Central memory CD8-positive, alpha-beta T cell (primary cell): Measurements from ENCODE around the gene POP5.

Source experiments
- ATAC-seq: fragments of 150-1000 bp; cut with Tn5 transposase; replicated peaks from 2 replicates; pipeline ENCODE4 v1.10.0; 2022; ENCODE audit warnings: mild to moderate bottlenecking, moderate FRiP score, moderate number of reproducible peaks; ENCODE audit not compliant: poor library complexity, severe bottlenecking; ENCODE audit errors: extremely low read depth
- DNase-seq, 2 donors: peaks; one replicate each; pipeline ENCODE4 v3.0.0; 2021; ENCODE audit warnings: low spot score in 2 of 2
- H3K27ac Mint-ChIP-seq: one replicate; pipeline ENCODE4 v1.8.0; 2022; ENCODE audit warnings: low read depth, mild to moderate bottlenecking, moderate library complexity, mixed read lengths
- H3K27me3 Mint-ChIP-seq: one replicate; pipeline ENCODE4 v1.8.0; 2022; ENCODE audit warnings: mixed read lengths
- H3K36me3 Mint-ChIP-seq: one replicate; pipeline ENCODE4 v1.8.0; 2022; ENCODE audit warnings: mild to moderate bottlenecking, moderate library complexity, mixed read lengths; ENCODE audit not compliant: insufficient read depth
- H3K4me1 Mint-ChIP-seq: one replicate; pipeline ENCODE4 v1.8.0; 2022; ENCODE audit warnings: mixed read lengths
- H3K4me3 Mint-ChIP-seq: one replicate; pipeline ENCODE4 v1.8.0; 2022; ENCODE audit warnings: mild to moderate bottlenecking, moderate library complexity, mixed read lengths
- H3K9me3 Mint-ChIP-seq: one replicate; pipeline ENCODE4 v1.8.0; 2022; ENCODE audit warnings: mixed read lengths

The POP5 gene

DNA sequence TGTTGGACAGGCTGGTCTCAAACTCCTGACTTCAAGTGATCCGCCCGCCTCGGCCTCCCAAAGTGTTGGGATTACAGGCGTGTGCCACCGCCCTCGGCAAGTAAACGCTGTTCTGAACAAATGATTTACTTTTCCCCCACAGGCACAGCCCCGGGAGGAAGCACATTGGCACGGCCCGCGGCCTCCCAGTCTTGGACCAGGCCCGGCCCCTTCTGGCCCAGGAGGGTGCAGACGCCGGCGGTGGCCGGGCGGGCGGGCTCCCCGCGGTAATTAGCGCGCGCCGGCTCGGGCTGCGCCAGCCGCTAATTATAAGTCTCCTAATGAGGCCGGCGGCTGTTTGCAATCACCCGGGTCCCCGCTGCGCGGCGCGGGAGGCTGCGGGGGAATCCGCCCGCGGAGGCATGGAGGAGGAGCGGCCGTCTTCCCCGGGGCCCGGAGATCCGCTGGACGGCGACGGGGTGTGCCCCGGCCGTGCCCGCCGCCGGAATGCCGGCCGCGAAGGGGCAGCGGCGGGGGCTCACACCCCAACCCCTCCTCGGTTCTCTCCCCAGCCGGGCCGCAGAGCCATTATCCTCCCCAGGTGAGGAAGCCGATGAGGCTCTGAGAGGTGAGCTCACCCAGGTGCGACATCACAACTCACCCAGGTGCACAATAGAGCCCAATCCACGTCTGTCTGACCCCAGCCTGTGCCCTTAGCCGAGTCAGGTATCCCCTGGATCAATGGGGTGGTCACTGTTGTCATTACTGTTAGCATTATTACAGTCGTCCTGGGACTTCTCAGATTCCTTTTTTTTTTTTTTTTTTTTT, 3.3 kb upstream of the POP5 start:
- H3K4me3 Mint-ChIP-seq, result peak overlapping the region; percentile 71
- peak; percentile 34 for ATAC-seq
- no peaks in the 10 kb centered on the region for H3K9me3 Mint-ChIP-seq
- DNase-seq, result peak; percentile 29 to 42
- H3K36me3 Mint-ChIP-seq, result peaks cover 19% of the 10 kb centered on the region
- H3K27me3 Mint-ChIP-seq, result no peaks in the 10 kb centered on the region
- no peak overlapping the region for H3K27ac Mint-ChIP-seq
- H3K4me1 Mint-ChIP-seq, result peaks cover 29% of the 10 kb centered on the region

DNA sequence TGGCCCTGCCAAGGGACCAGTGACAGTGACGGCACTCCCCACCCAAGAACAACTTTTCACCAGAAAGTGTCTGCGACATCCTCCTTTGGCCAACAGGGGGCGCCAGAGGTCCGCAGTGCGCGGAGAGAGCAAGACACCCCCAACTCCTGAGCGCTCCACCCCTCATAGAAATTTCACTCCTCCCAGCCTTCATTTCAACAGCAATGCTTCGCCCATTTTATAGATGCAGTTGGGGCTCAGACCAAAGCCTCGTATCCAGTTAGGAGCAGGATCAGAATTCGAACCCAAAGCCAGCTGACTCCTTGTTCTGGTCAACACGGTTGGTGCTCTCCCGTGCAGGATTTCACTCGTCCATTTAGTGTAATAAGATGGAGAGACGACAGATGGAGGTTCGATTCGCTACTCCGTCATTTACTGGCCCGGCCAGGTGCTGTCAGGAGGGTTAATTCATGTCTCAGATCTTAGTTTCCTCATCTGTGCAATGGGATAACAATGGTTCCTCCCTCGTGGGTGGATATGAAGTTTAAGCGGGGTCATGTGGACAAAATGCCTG, 2.4 kb upstream of the POP5 start:
- Mint-ChIP-seq H3K4me1 (peaks cover 29% of the 10 kb centered on the region), H3K4me3 (peak overlapping the region; percentile 71), H3K27me3 (no peaks in the 10 kb centered on the region), H3K27ac (peak overlapping the region; percentile 65), H3K9me3 (no peaks in the 10 kb centered on the region), H3K36me3 (peaks cover 24% of the 10 kb centered on the region)
- ATAC-seq (no peak), DNase-seq (peak; percentile 64 to 81)

- Mint-ChIP-seq H3K36me3 (peaks cover 35% of the 10 kb centered on the region), H3K4me3 (peak overlapping the region; percentile 99), H3K27ac (peak overlapping the region; percentile 79), H3K27me3 (no peaks in the 10 kb centered on the region), H3K9me3 (no peaks in the 10 kb centered on the region), H3K4me1 (peaks cover 29% of the 10 kb centered on the region)
- ATAC-seq, result no peak
- DNase-seq, result no peak
Observed at GRCh38 chr12:120581998-120582397, 796 bp upstream of the POP5 start.

DNA sequence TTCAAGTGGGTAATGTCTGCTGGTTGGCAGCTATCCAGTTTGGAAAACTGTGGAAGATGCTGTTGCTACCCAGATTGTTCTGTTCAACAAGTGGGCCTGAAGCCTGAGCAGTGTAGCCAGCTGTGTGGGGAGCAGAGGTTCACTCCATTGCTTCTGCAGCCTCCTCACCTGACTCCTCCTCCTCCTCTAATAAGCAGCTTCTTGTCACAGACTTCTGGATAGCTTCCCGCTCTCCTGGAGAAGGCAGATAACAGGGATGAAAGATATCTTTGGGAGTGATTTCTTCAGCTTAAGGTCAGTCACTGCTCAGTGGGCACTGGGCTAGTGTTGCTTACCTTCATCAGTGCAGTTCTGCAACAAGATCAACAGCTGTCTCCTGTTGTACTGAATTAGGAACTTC, 2.0 kb downstream of the POP5 start:
- Mint-ChIP-seq H3K27me3 (no peaks in the 10 kb centered on the region), H3K9me3 (no peaks in the 10 kb centered on the region), H3K27ac (peak overlapping the region; percentile 10), H3K4me3 (peak overlapping the region; percentile 23), H3K4me1 (peaks cover 29% of the 10 kb centered on the region), H3K36me3 (peaks cover 61% of the 10 kb centered on the region)
- no peak for ATAC-seq
- DNase-seq, result no peak

GRCh38 chr12:120574106-120574505, 7.1 kb downstream of the POP5 start:
- DNase-seq, result no peak
- Mint-ChIP-seq H3K27ac (peak overlapping the region; percentile 21), H3K4me1 (no peaks in the 10 kb centered on the region), H3K4me3 (no peak overlapping the region), H3K9me3 (no peaks in the 10 kb centered on the region), H3K27me3 (no peaks in the 10 kb centered on the region), H3K36me3 (peaks cover 85% of the 10 kb centered on the region)
- ATAC-seq, result no peak

DNA sequence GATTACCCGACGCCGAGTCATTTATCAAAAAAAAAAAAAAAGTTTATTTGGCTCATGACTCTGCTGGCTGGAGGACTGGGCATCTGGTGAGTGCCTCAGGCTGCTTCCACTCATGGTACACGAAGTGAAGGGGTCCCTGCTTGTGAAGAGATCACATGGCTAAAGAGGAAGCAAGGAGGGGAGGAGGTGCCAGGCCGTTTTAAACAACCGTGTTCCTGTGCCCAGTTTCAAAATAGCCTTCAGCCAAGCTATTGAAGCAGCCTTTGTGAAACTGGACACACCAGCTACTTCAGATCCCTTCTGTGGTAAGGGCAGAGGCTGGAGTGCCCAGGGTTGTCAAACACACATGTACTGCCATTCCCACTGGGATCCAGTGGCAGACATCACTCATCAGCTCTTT, 7.6 kb downstream of the POP5 start:
- Mint-ChIP-seq H3K27ac (no peak overlapping the region), H3K36me3 (peaks cover 88% of the 10 kb centered on the region), H3K4me3 (no peak overlapping the region), H3K27me3 (no peaks in the 10 kb centered on the region), H3K4me1 (no peaks in the 10 kb centered on the region), H3K9me3 (no peaks in the 10 kb centered on the region)
- ATAC-seq (no peak), DNase-seq (no peak)

- Mint-ChIP-seq H3K27ac (peak overlapping the region; percentile 29), H3K4me3 (no peak overlapping the region), H3K36me3 (peaks cover 87% of the 10 kb centered on the region), H3K27me3 (no peaks in the 10 kb centered on the region), H3K4me1 (no peaks in the 10 kb centered on the region), H3K9me3 (no peaks in the 10 kb centered on the region)
- DNase-seq, result no peak
- ATAC-seq, result no peak
Observed at GRCh38 chr12:120571299-120571698, 9.9 kb downstream of the POP5 start.

- Mint-ChIP-seq H3K27me3 (no peaks in the 10 kb centered on the region), H3K4me3 (no peak overlapping the region), H3K36me3 (peaks cover 89% of the 10 kb centered on the region), H3K4me1 (no peaks in the 10 kb centered on the region), H3K27ac (peak overlapping the region; percentile 25), H3K9me3 (no peaks in the 10 kb centered on the region)
- no peak for ATAC-seq
- no peak for DNase-seq
Observed at GRCh38 chr12:120563495-120563894, 17.7 kb downstream of the POP5 start.

- no peak for DNase-seq
- no peak overlapping the region for H3K4me3 Mint-ChIP-seq
- no peaks in the 10 kb centered on the region for H3K4me1 Mint-ChIP-seq
- ATAC-seq, result no peak
- peaks cover 91% of the 10 kb centered on the region for H3K36me3 Mint-ChIP-seq
- H3K9me3 Mint-ChIP-seq, result no peaks in the 10 kb centered on the region
- no peaks in the 10 kb centered on the region for H3K27me3 Mint-ChIP-seq
- H3K27ac Mint-ChIP-seq, result peak overlapping the region; percentile 25
Observed at GRCh38 chr12:120562906-120563305, 18.3 kb downstream of the POP5 start.

DNA sequence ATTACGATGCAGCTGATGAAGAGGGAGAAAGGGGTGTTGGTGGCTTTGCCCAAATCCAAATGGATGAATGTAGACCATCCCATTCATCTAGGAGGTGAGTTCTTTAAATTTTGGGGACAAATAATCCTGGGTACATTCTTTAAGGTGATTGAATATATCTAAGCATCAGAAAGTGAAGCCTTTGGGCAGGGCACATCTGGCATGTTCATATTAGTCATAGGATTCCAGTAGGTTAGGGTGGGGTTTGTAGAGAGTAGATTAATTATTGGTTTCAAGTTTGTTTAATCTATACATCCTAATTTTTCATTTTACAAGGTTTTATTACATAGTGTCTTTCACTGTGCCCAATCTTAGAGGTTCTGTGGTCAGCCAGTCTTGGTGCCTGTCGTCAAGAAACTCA, 23.6 kb downstream of the POP5 start:
- DNase-seq (no peak), ATAC-seq (no peak)
- H3K9me3 Mint-ChIP-seq, result no peaks in the 10 kb centered on the region
- H3K4me1 Mint-ChIP-seq, result peaks cover 18% of the 10 kb centered on the region
- H3K4me3 Mint-ChIP-seq, result no peak overlapping the region
- no peak overlapping the region for H3K27ac Mint-ChIP-seq
- H3K27me3 Mint-ChIP-seq, result no peaks in the 10 kb centered on the region
- H3K36me3 Mint-ChIP-seq, result peaks cover 85% of the 10 kb centered on the region

DNA sequence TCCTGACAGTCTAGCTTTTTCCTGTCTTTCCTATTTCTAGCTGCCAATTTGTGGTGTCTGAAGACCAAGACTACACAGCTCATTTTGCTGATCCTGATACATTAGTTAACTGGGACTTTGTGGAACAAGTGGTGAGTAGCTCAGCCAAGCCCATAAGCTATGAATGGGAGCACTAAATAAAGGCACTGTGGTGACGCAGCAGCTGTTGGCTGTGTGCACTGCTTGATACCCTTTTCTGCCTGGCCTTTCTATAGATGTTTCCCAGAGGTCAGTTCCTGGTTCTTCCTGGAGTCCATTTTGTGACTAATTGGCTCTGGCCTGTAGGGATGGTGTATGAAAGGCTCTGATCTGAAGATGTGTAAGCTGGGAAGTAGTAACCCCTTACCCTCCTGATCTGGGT, 26.5 kb downstream of the POP5 start:
- H3K27me3 Mint-ChIP-seq, result no peaks in the 10 kb centered on the region
- H3K4me1 Mint-ChIP-seq, result peaks cover 18% of the 10 kb centered on the region
- H3K36me3 Mint-ChIP-seq, result peaks cover 70% of the 10 kb centered on the region
- no peak overlapping the region for H3K4me3 Mint-ChIP-seq
- H3K9me3 Mint-ChIP-seq, result no peaks in the 10 kb centered on the region
- DNase-seq (no peak), ATAC-seq (no peak)
- no peak overlapping the region for H3K27ac Mint-ChIP-seq

- ATAC-seq, result no peak
- H3K4me3 Mint-ChIP-seq, result no peak overlapping the region
- no peaks in the 10 kb centered on the region for H3K9me3 Mint-ChIP-seq
- H3K27me3 Mint-ChIP-seq, result no peaks in the 10 kb centered on the region
- DNase-seq, result no peak
- peaks cover 21% of the 10 kb centered on the region for H3K36me3 Mint-ChIP-seq
- H3K4me1 Mint-ChIP-seq, result peaks cover 12% of the 10 kb centered on the region
- no peak overlapping the region for H3K27ac Mint-ChIP-seq
Observed at GRCh38 chr12:120546050-120546386, 35.2 kb downstream of the POP5 start.

- H3K4me3 Mint-ChIP-seq, result no peak overlapping the region
- no peak overlapping the region for H3K27ac Mint-ChIP-seq
- no peak for ATAC-seq
- no peaks in the 10 kb centered on the region for H3K9me3 Mint-ChIP-seq
- H3K27me3 Mint-ChIP-seq, result no peaks in the 10 kb centered on the region
- H3K4me1 Mint-ChIP-seq, result peaks cover 19% of the 10 kb centered on the region
- H3K36me3 Mint-ChIP-seq, result peaks cover 28% of the 10 kb centered on the region
- DNase-seq, result no peak
Observed at GRCh38 chr12:120544691-120545090, 36.5 kb downstream of the POP5 start.
